GM12891 (cell line): ENCODE measurements around the gene CAMTA1.

Experiments
- DNase-seq: peaks from one replicate; pipeline ENCODE4 v3.0.0; 2011; ENCODE audit warnings: low spot score; ENCODE audit not compliant: insufficient read length
- FAIRE-seq: peaks from 2 replicates; lab custom pipeline; 2011; peaks lifted over from hg19 to GRCh38; lab: Jason Lieb, UNC
- PAX5 ChIP-seq: IDR thresholded peaks from 2 replicates; pipeline ENCODE4 v1.6.1; 2011; ENCODE audit warnings: low read length, moderate library complexity, mild to moderate bottlenecking; ENCODE audit not compliant: insufficient read depth, severe bottlenecking
- POLR2A ChIP-seq: IDR thresholded peaks from 2 replicates; pipeline ENCODE4 v1.6.1; 2011; ENCODE audit warnings: low read depth, low read length, control low read depth
- POLR2AphosphoS5 ChIP-seq: IDR thresholded peaks from 2 replicates; pipeline ENCODE4 v1.6.1; 2011; ENCODE audit warnings: low read depth, low read length, control low read depth
- POU2F2 ChIP-seq: IDR thresholded peaks from 2 replicates; pipeline ENCODE4 v1.6.1; 2011; ENCODE audit warnings: low read depth, mild to moderate bottlenecking, control low read depth, low read length, moderate library complexity
- SPI1 ChIP-seq: IDR thresholded peaks from 2 replicates; pipeline ENCODE4 v1.6.1; 2011; ENCODE audit warnings: low read depth, low read length, control low read depth
- TAF1 ChIP-seq: IDR thresholded peaks from 2 replicates; pipeline ENCODE4 v1.6.1; 2011; ENCODE audit warnings: low read depth, low read length, control low read depth

CAMTA1 gene

DNA sequence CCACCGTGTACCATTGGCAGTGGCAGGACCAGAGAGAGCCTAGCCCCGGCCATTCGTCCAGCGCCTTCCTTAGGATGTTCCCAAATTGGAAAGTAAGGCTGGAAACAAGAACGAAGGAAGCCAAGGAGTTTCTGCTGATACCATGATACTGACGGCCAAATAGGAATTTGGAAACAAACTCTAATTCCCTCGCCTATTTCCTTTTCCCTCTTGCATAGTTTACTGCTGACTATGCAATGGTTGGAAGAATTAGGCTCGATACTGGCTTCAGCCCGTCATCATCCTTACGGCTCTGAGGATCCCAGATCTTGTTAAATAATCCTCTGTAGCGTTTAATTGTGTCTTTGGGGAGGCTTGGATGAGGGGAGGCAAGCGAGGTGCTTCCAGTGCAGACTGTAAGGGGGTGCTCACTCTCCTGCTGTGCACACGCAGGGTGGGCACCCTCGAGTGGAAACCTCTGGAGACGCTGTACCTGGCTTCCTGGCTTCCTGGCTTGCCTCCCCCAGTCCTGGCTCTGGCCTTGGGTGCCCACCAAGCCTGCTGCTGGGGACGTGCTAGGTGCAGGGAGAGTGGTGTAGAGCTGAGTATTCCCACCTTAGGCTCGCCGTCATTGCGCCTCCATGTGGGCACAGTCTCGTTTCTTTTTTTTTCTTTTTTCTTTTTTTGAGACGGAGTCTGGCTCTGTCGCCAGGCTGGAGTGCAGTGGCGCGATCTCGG lies 27.4 kb upstream of the CAMTA1 start:
- DNase-seq (no peak), FAIRE-seq (no peak)
- TF ChIP-seq POU2F2: no peak
- TF ChIP-seq POLR2A: no peak
- no peak for TF ChIP-seq POLR2AphosphoS5
- TF ChIP-seq PAX5: no peak
- no peak for TF ChIP-seq SPI1
- TF ChIP-seq TAF1: no peak

DNA sequence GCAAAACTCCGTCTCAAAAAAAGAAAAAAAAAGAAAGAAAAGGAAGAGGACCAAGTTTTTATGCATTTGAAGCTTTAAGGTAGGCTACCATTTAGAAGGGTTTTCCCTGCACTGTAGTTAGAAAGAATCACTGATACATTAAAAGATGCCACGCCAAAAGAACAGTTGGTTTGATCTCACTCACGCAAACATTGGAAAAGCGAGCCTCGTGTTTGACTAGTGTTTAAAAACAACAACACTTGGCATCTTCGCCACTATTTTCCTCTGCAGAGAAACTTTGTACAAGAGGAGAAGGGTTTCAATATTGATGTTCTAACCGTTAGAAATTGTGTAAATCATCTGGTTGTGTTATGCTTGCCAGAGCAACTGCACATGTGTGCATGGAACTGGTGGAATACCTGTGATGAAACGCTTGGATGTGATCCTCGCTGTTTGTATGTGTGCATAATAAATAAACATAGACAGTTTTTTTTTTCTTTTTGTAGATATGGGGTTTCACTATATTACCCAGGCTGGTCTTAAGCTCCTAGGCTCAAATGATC lies 24.0 kb upstream of the CAMTA1 start:
- no peak for TF ChIP-seq SPI1
- TF ChIP-seq POU2F2: no peak
- TF ChIP-seq TAF1: no peak
- TF ChIP-seq POLR2A: no peak
- TF ChIP-seq PAX5: no peak
- TF ChIP-seq POLR2AphosphoS5: no peak
- FAIRE-seq (no peak), DNase-seq (no peak)

DNA sequence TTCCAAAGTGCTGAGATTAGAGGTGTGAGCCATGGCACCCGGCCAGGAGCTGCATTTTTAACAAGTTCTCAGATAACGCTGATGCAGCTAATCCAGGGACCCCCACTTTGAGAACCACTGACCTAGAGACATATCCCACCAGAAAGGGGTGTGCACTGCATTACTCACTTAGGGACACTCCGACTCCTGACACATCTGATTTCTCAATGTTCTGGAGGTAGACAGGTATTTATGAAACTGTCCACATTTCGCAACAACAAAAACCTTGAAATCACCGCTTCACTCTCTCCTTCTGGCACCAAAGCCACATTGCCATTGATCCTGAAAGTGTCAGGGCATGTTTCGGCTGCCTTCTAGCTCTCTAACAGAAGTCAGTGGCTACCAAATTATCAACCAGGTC lies 23.2 kb upstream of the CAMTA1 start:
- DNase-seq: no peak
- no peak for FAIRE-seq
- TF ChIP-seq TAF1 (no peak), POLR2A (no peak), POLR2AphosphoS5 (no peak), PAX5 (no peak), POU2F2 (no peak), SPI1 (no peak)

DNA sequence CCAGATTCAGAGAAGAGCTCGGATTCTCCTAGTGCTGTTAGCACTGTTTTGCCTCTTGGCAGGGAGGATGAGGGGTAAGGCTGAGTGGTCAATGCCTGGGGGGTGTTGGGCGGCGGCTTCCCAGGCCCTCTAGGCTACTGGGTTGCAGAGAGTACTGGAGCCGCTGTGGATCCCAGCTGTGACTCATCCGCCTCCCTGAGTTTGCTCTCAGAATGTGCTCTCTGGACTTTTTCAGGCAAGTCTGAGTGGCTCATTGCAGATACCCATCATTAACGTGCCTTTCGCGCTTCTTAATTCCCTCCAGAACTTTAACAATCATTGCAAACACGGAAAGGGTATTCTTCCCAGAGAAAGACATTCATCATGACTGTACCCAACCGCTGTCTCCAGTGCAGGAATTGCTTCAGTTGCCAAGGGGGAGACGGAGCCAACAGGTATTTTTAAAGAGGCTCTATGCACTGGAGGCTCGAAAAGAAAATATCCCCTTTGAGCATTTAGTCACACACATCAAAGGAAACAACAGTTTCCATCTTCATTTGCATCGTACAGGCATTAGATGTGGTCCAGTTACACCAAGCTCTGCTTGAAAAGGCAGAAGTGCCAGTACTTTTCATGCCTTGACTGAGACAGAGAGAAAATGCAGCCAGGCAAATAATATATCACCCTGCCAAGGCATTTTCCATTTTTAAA lies 14.4 kb upstream of the CAMTA1 start:
- DNase-seq (no peak), FAIRE-seq (no peak)
- TF ChIP-seq POLR2AphosphoS5 (no peak), TAF1 (no peak), SPI1 (0 out of 2 replicates have a peak, but pooled peaks have one; percentile 24)

DNA sequence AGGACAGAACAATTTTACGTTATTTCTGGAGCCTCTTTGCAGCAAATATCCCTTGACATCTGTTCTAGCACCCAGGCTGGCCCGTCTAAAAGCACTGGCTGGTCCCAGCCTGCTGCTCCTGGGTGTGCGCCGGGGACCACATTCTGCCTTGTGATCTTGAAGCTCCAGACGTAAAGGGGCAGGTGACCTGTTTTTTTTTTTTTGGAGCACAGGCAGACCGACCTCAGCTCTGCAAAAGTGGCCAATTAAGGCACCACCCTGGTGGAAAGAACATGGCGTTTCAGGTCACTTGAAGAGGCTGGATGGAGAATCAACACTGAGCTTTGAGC lies 13.8 kb upstream of the CAMTA1 start:
- DNase-seq: no peak
- TF ChIP-seq POU2F2 (no peak), POLR2A (no peak)
- no peak for FAIRE-seq

DNA sequence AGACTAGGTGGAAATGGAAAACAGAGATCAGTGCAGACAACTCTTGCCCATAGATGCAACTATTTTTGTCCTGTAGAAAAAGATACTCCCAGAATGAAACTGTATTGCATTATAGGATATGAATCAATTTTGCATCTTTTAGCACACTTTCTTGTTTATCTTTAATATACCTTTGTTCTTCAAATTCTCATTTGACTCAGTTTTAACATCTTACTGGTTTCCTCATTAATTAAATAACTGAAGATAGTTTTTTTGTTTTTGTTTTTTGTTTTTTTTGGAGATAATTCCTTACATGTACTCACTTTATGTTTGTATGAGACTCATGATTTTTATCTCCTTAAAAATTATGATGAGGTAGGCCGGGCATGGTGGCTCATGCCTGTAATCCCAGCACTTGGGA lies 10.9 kb upstream of the CAMTA1 start:
- DNase-seq (no peak), FAIRE-seq (no peak)
- TF ChIP-seq TAF1 (no peak), SPI1 (no peak), PAX5 (no peak), POU2F2 (no peak), POLR2A (no peak), POLR2AphosphoS5 (no peak)

DNA sequence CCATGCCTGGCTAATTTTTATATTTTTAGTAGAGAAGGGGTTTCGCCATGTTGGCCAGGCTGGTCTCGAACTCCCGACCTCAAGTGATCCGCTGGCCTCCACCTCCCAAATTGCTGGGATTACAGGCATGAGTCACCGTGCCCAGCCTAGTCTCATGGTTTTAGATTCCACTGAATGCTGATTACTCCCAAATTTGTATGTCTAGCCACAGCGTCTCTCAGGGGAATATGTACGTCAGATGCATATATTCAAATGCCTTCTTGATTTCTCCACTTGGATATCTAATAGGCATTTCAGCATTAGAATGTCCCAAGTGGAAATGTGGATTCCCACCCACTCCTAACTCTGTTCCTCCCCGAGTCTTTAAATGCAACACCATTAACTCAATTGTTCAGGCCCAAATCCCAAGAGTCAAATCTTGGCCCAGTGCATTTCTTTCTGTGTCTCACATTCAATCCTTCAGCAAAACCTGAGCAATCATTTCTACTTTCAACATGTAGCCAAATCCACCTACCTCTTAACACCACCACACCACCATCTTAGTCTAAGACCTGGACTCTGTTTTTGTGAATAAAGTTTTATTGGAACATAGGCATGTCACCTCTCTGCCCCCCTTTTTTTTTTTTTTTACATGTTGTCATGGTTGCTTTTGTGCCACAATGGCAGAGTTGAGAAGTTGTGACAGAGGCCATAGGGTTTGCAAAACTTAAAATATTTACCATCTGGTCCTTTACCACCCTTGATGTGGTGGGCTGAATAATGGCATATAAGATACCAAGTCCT lies 9.8 kb upstream of the CAMTA1 start:
- DNase-seq (no peak), FAIRE-seq (no peak)
- TF ChIP-seq PAX5 (no peak), POLR2AphosphoS5 (no peak), POLR2A (no peak), POU2F2 (no peak), TAF1 (no peak), SPI1 (no peak)

DNA sequence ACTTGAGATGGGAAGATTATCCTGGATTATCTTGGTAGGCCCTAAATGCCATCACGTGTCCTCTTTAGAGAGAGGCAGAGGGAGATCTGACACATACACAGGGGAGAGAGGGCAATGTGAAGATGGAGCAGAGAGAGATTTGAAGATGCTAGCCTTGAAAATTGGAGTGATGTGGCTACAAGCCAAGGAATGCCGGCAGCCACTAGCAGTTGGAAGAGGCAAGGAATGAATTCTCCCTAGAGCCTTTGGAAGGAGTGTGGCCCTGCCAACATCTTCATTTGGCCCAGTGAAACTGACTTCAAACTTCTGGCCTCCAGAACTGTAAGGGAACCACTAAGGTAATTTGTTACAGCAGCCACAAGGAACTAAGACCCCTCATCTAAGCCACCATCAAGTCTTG lies 8.9 kb upstream of the CAMTA1 start:
- DNase-seq: no peak
- FAIRE-seq: peak; percentile 40

DNA sequence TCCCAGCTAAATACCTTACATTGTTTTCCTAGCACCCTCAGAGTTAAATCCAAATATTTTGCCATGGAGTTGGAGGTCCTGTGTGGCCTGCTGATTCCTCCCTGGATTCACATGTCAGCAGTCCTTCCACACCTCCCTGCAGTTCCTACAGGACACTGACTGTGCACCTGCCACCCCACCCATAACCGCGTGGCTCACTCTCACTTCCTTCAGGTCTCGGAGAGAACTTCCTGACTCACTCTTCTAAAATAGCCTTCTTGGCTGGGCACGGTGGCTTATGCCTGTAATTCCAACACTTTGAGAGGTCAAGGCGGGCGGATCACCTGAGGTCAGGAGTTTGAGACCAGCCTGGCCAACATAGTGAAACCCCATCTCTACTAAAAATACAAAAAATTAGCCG lies 8.4 kb upstream of the CAMTA1 start:
- no peak for TF ChIP-seq TAF1
- peak; percentile 59 for TF ChIP-seq SPI1
- DNase-seq: no peak
- peak; percentile 78 for FAIRE-seq

More for the DNA sequence above, 8.9 kb upstream of the CAMTA1 start:
- TF ChIP-seq SPI1 (no peak), TAF1 (no peak), POLR2AphosphoS5 (no peak), POU2F2 (no peak)

DNA sequence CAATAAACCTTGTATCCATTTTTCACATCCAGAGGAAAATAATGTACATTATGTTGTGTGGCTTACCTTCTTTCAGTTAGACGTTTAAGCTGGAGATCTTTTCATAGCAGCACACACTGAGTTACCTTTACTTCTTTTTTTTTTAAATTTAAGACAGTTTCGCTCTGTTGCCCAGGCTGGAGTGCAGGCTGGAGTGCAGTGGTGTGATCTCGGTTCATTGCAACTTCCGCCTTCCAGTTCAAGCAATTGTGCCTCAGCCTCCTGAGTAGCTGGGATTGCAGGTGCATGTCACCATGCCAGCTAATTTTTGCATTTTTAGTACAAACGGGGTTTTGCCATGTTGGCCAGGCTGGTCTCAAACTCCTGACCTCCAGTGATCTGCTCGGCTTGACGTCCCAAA lies 7.4 kb upstream of the CAMTA1 start:
- DNase-seq (no peak), FAIRE-seq (peak; percentile 76)

More for the DNA sequence above, 7.4 kb upstream of the CAMTA1 start:
- TF ChIP-seq PAX5 (no peak), TAF1 (no peak), POLR2AphosphoS5 (no peak), POU2F2 (no peak), POLR2A (no peak)
